ENCODE results near the gene STARD13.

The STARD13 gene

DNA sequence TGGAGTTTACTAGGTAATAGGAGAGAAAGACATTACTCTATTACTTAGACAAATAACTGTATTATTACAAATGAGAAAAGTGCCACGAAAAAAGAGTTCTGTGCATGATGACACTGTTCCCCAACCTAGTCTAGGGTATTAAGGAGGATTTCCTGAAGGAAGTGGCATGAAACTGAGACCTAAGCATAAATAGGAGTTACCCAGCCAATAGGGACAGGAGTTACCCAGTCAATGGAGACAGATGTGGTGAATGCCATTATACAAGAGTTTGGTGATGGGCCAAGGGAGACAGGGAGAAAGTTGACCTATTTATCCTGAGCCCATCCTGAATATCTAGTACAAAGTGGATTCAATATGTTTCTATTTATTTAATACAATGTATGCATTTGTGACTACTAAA lies 203.9 kb downstream of the STARD13 start:
- DNase-seq (ENCODE audit: low read depth): no peak

DNA sequence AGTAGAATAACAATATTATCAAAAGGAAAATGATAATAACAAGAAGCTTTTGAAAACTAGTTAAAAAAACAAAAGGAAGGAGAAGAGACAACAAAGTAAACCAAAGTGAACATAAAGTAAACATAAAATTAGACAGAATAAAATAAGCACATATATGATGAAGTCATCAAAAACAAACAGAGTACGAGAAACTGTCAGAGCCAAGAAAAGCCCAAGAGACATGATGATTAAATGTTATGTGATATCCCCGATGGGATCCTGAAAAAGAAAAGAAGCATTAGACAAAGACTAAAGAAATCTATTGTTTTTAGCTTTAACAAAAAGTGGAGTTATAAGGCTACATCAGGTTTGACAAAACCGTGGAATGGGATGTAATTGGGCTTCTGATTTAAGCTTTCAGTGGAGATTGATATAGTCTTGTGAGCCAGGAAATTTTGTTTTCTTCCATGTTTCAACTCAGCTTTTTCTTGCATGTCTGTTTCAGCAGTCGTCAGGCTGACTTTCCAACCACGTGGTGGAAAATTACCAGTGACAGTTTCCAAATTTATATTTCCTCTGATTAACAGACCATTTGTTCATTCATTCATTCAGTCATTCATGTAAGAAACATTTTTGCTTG lies 204.5 kb downstream of the STARD13 start:
- DNase-seq (ENCODE audit: low read depth): no peak

DNA sequence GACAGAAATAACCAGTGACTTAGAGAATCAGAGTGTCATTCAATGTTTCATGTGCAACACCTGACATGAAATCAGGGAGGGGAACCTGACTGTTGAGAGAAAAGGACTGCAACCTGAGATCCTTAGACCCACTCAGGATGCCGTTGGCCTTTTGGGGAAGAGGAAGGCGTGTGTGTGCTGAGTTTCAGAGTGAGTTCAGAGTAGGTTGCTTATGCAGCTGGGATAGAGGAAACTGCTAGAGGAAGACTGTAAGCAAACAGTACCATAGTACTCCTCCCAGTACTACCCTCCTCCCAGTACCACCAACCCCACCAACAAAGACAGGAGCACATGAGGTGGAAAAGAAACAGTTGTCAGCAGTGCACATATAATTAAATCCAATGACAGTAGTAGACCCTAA lies 205.6 kb downstream of the STARD13 start:
- DNase-seq (ENCODE audit: low read depth): no peak

DNA sequence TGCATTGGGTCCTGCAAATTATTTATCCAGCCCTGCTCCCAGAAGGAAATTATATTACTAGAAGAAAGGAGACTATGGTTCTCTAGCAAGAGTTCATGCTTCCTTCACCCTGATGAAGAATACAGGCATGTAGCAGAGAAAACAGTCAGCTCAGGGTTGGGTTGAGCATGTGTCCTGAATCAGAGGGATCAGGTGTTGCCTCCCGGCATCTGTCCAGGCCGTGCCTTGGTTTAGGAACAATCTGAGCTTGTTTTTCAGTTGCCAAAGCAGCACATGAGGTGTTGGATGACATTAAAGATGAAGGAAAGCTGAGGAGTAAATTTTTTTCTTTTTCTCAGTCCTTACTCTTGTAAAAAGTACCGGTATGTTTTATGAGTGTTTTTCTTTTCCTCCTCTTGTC lies 207.3 kb downstream of the STARD13 start:
- DNase-seq (ENCODE audit: low read depth): no peak

- DNase-seq (ENCODE audit: low read depth): no peak
These were observed 209.3 kb downstream of the STARD13 start for GRCh38 chr13:33076001-33076992.

GRCh38 chr13:33073338-33073737 lies 212.2 kb downstream of the STARD13 start:
- DNase-seq (ENCODE audit: low read depth): no peak

GRCh38 chr13:33072759-33073158 lies 212.8 kb downstream of the STARD13 start:
- no peak for DNase-seq (ENCODE audit: low read depth)

GRCh38 chr13:33072282-33072681 lies 213.3 kb downstream of the STARD13 start:
- DNase-seq (ENCODE audit: low read depth): no peak

GRCh38 chr13:33070713-33071112 lies 214.8 kb downstream of the STARD13 start:
- DNase-seq (ENCODE audit: low read depth): no peak

- no peak for DNase-seq (ENCODE audit: low read depth)
These were observed 216.2 kb downstream of the STARD13 start for GRCh38 chr13:33069365-33069764.

GRCh38 chr13:33066329-33066728 lies 219.2 kb downstream of the STARD13 start:
- DNase-seq (ENCODE audit: low read depth): no peak

DNA sequence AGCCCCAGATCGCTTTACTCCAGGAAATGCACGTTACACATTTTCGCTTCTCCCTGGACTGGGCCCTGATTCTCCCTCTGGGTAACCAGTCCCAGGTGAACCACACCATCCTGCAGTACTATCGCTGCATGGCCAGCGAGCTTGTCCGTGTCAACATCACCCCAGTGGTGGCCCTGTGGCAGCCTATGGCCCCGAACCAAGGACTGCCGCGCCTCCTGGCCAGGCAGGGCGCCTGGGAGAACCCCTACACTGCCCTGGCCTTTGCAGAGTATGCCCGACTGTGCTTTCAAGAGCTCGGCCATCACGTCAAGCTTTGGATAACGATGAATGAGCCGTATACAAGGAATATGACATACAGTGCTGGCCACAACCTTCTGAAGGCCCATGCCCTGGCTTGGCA lies 224.7 kb downstream of the STARD13 start:
- no peak for DNase-seq (ENCODE audit: low read depth)

- no peak for DNase-seq (ENCODE audit: low read depth)
These were observed 226.7 kb downstream of the STARD13 start for GRCh38 chr13:33058776-33059327.

GRCh38 chr13:33057019-33057780 lies 228.4 kb downstream of the STARD13 start:
- no peak for DNase-seq (ENCODE audit: low read depth)

- DNase-seq (ENCODE audit: low read depth): no peak
These were observed 232.0 kb downstream of the STARD13 start for GRCh38 chr13:33053397-33054066.
